H4 (cell line): ENCODE results near the gene PRKG1. TPM values are rescaled to one million over a fixed set of nuclear protein-coding genes. Genes with fewer than 3 reads are reported as not detected.

ENCODE experiments used
- DNase-seq: peaks from one replicate; pipeline ENCODE4 v3.0.0-alpha.2; 2015; ENCODE audit warnings: low spot score
- total RNA-seq: library from RNA; depleted of rRNA; stranded (reverse); fragments of >200 nt; shearing (Covaris generic); gene quantifications from 2 replicates; pipeline ENCODE4 v1.2.3, GENCODE V29; 2014

PRKG1 gene
- total RNA-seq, 1 experiment from 2014 or later, result 3.4 TPM

GRCh38 chr10:51876503-51876902, 802.2 kb downstream of the PRKG1 start:
- no peak for DNase-seq

GRCh38 chr10:51876979-51877378, 802.7 kb downstream of the PRKG1 start:
- DNase-seq, result no peak

GRCh38 chr10:51877636-51878035, 803.3 kb downstream of the PRKG1 start:
- no peak for DNase-seq

- no peak for DNase-seq
Measured at GRCh38 chr10:51878695-51879094, 804.4 kb downstream of the PRKG1 start.

- DNase-seq, result peak; percentile 92
Measured at GRCh38 chr10:51879238-51879637, 805.0 kb downstream of the PRKG1 start.

- no peak for DNase-seq
Measured at GRCh38 chr10:51881213-51881612, 806.9 kb downstream of the PRKG1 start.

GRCh38 chr10:51886438-51887068, 812.3 kb downstream of the PRKG1 start:
- peak; percentile 11 for DNase-seq

- no peak for DNase-seq
Measured at GRCh38 chr10:51888263-51888662, 814.0 kb downstream of the PRKG1 start.

GRCh38 chr10:51892313-51892712, 818.0 kb downstream of the PRKG1 start:
- no peak for DNase-seq

- peak; percentile 11 for DNase-seq
Measured at GRCh38 chr10:51892965-51893658, 818.8 kb downstream of the PRKG1 start.

GRCh38 chr10:51894771-51895578, 820.7 kb downstream of the PRKG1 start:
- DNase-seq, result no peak

GRCh38 chr10:51896849-51897248, 822.6 kb downstream of the PRKG1 start:
- DNase-seq, result no peak

- no peak for DNase-seq
Measured at GRCh38 chr10:51897560-51897959, 823.3 kb downstream of the PRKG1 start.

GRCh38 chr10:51900180-51900579, 825.9 kb downstream of the PRKG1 start:
- no peak for DNase-seq

- no peak for DNase-seq
Measured at GRCh38 chr10:51903675-51904074, 829.4 kb downstream of the PRKG1 start.

- DNase-seq, result no peak
Measured at GRCh38 chr10:51905032-51905431, 830.7 kb downstream of the PRKG1 start.

GRCh38 chr10:51907361-51907760, 833.1 kb downstream of the PRKG1 start:
- no peak for DNase-seq

- DNase-seq, result no peak
Measured at GRCh38 chr10:51910189-51910588, 835.9 kb downstream of the PRKG1 start.

- DNase-seq, result no peak
Measured at GRCh38 chr10:51910596-51910995, 836.3 kb downstream of the PRKG1 start.

- DNase-seq, result no peak
Measured at GRCh38 chr10:51911723-51912122, 837.4 kb downstream of the PRKG1 start.

GRCh38 chr10:51915031-51915542, 840.8 kb downstream of the PRKG1 start:
- no peak for DNase-seq

- no peak for DNase-seq
Measured at GRCh38 chr10:51918440-51918839, 844.2 kb downstream of the PRKG1 start.
